Heart left ventricle (tissue), 13 donors: Measurements from ENCODE around the gene CARS1.

ENCODE experiments used
- POLR2A ChIP-seq, 2 donors: fragments of 450-650 bp; IDR thresholded peaks; one replicate each; pipeline ENCODE4 v1.6.1; 2017; ENCODE audit warnings: antibody characterized with exemption in 2 of 2, mild to moderate bottlenecking in 2 of 2, moderate library complexity in 2 of 2
- TF ChIP-seq, protein P1 (sequence below), 12 donors: fragments of 200-600 bp; sonication (generic) in 4 of 12; IDR thresholded peaks; one replicate each; pipeline versions ENCODE4 v1.5.0 to v1.8.0; 2018 to 2022; ENCODE audit warnings: antibody characterized with exemption in 12 of 12, mild to moderate bottlenecking in 5 of 12
- donor health status: ischemic (EF 13 %, LVEDD 7.1; RV severe dilation, severe dysfunction).
- donor health status: DM: no; HTN: yes; CAD: no.
- donor health status: DM: no; HTN: no; CAD: no.
- donor health status: ischemic (EF 25% LVEDD 6.9; RV normal size, moderate dysfunction).
- donor health status: ischemic (EF 25% LVEDD 5.7; RV mildly dilated, moderate dysfunction).
- donor health status: ischemic (EF 35%, LVEDD 5.7; RV mildly dilated, moderate dysfunction).
- donor health status: nonischemic (EF 11% LVEDD 7.7; RV severe dilation, severe dysfunction).
- donor health status: DM: yes; HTN: yes; CAD: no.
- donor health status: PGD.
- donor health status: ischemic (EF 29% LVEDD 5.4; RV normal size, mild dysfunction).
- donor health status: nonischemic (EF 23%, LVEDD 6.1; RV moderate dilation, normal function).

DNA sequence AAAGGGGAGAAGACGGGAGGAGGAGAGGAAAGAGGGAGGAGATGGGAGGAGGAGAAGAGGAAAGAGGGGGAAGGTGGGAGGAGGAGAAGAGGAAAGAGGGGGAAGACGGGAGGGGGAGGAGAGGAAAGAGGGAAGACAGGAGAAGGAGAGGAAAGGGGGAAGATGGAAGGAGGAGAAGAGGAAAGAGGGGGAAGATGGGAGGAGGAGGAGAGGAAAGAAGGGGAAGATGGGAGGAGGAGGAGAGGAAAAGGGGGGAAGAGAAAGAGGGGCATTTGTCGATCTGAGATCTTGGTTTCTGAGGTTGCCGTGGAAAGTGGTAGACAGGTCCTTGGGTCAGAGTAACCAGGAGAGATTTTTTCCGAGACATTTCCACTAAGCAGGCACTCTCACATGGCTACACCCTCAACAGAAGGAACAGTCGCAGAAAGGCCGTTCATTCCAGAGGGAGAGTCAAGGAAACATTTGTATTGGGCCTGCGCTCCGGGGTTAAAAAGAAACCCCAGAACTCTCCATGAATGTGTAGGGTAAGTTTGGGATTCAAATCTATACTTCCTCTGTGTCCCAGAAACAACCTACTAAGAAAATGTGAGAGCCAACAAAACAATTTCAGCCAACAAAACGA is 39.8 kb upstream of the CARS1 start:
- TF ChIP-seq, protein P1, sequence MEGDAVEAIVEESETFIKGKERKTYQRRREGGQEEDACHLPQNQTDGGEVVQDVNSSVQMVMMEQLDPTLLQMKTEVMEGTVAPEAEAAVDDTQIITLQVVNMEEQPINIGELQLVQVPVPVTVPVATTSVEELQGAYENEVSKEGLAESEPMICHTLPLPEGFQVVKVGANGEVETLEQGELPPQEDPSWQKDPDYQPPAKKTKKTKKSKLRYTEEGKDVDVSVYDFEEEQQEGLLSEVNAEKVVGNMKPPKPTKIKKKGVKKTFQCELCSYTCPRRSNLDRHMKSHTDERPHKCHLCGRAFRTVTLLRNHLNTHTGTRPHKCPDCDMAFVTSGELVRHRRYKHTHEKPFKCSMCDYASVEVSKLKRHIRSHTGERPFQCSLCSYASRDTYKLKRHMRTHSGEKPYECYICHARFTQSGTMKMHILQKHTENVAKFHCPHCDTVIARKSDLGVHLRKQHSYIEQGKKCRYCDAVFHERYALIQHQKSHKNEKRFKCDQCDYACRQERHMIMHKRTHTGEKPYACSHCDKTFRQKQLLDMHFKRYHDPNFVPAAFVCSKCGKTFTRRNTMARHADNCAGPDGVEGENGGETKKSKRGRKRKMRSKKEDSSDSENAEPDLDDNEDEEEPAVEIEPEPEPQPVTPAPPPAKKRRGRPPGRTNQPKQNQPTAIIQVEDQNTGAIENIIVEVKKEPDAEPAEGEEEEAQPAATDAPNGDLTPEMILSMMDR (IDR thresholded peaks at IDR 0.05) = no peak
- TF ChIP-seq POLR2A (IDR thresholded peaks at IDR 0.05) = no peak
